DOHH2 (cell line): ENCODE measurements around the gene XRRA1.

Source experiments
- H3F3A ChIP-seq: fragments of 200-600 bp; sonication (generic), shearing (Covaris generic); 2 replicates; pipeline ENCODE4 v1.6.0; 2016; ENCODE audit warnings: antibody characterized with exemption, mild to moderate bottlenecking; ENCODE audit not compliant: control insufficient read depth, insufficient read depth
- H3K27ac ChIP-seq: fragments of 200-600 bp; sonication (generic); 2 replicates; pipeline ENCODE4 v1.5.1; 2014; ENCODE audit warnings: low read depth, mild to moderate bottlenecking, low read length, moderate library complexity
- H3K27me3 ChIP-seq: fragments of 200-600 bp; sonication (generic); 2 replicates; pipeline ENCODE4 v1.6.1; 2014; ENCODE audit warnings: mild to moderate bottlenecking, low read length, mixed read lengths; ENCODE audit not compliant: control insufficient read depth
- H3K36me3 ChIP-seq: fragments of 200-600 bp; sonication (generic); 2 replicates; pipeline ENCODE4 v1.6.1; 2014; ENCODE audit warnings: mild to moderate bottlenecking, low read length, moderate library complexity, mixed read lengths; ENCODE audit not compliant: control insufficient read depth
- H3K4me1 ChIP-seq: fragments of 200-600 bp; sonication (generic); 2 replicates; pipeline ENCODE4 v1.6.1; 2014; ENCODE audit warnings: mild to moderate bottlenecking, low read length, mixed read lengths; ENCODE audit not compliant: control insufficient read depth
- H3K4me2 ChIP-seq: fragments of 200-600 bp; sonication (generic); 2 replicates; pipeline ENCODE4 v1.6.0; 2014; ENCODE audit warnings: mild to moderate bottlenecking, low read length, moderate library complexity
- H3K4me3 ChIP-seq: fragments of 200-600 bp; sonication (generic); 2 replicates; pipeline ENCODE4 v1.5.1; 2014; ENCODE audit warnings: mild to moderate bottlenecking, low read length, mixed read lengths
- H3K79me2 ChIP-seq: fragments of 200-600 bp; sonication (generic); 2 replicates; pipeline ENCODE4 v1.6.1; 2014; ENCODE audit warnings: mild to moderate bottlenecking, low read length, mixed read lengths; ENCODE audit not compliant: control insufficient read depth
- H3K9me2 ChIP-seq: fragments of 200-600 bp; sonication (generic); replicated peaks from 2 replicates; pipeline ENCODE4 v1.6.1; 2014; ENCODE audit warnings: mild to moderate bottlenecking, low read length, mixed read lengths; ENCODE audit not compliant: control insufficient read depth
- H3K9me3 ChIP-seq: fragments of 200-600 bp; sonication (generic); 2 replicates; pipeline ENCODE4 v1.6.1; 2014; ENCODE audit warnings: antibody characterized with exemption, low read length, mixed read lengths; ENCODE audit not compliant: control insufficient read depth, insufficient read depth
- H4K20me1 ChIP-seq: fragments of 200-600 bp; sonication (generic); 2 replicates; pipeline ENCODE4 v1.6.0; 2014; ENCODE audit warnings: low read depth, mild to moderate bottlenecking, antibody characterized with exemption, low read length, moderate library complexity; ENCODE audit not compliant: control insufficient read depth, insufficient read depth
- EZH2phosphoT487 ChIP-seq: fragments of 200-600 bp; sonication (generic); IDR thresholded peaks from 2 replicates; pipeline ENCODE4 v1.6.1; 2017; ENCODE audit warnings: borderline replicate concordance, mild to moderate bottlenecking, antibody characterized with exemption, low read length, moderate library complexity, mixed read lengths
- TF ChIP-seq, protein P1 (sequence below): fragments of 200-600 bp; sonication (generic); IDR thresholded peaks from one replicate; pipeline ENCODE4 v1.5.1; 2014; ENCODE audit warnings: antibody characterized with exemption, mild to moderate bottlenecking, low read depth, low read length; ENCODE audit not compliant: poor library complexity, severe bottlenecking

Gene XRRA1

GRCh38 chr11:74816664-74817063, 132.2 kb downstream of the XRRA1 start:
- Histone ChIP-seq H3F3A (no peaks in the 10 kb centered on the region), H3K4me3 (no peak overlapping the region), H3K9me2 (no peaks in the 10 kb centered on the region), H3K9me3 (no peaks in the 10 kb centered on the region), H4K20me1 (no peaks in the 10 kb centered on the region), H3K27ac (no peak overlapping the region), H3K27me3 (no peaks in the 10 kb centered on the region), H3K79me2 (no peaks in the 10 kb centered on the region), H3K4me2 (no peak overlapping the region), H3K4me1 (no peaks in the 10 kb centered on the region), H3K36me3 (peaks cover 66% of the 10 kb centered on the region)
- no peak for TF ChIP-seq EZH2phosphoT487
- TF ChIP-seq, protein P1, sequence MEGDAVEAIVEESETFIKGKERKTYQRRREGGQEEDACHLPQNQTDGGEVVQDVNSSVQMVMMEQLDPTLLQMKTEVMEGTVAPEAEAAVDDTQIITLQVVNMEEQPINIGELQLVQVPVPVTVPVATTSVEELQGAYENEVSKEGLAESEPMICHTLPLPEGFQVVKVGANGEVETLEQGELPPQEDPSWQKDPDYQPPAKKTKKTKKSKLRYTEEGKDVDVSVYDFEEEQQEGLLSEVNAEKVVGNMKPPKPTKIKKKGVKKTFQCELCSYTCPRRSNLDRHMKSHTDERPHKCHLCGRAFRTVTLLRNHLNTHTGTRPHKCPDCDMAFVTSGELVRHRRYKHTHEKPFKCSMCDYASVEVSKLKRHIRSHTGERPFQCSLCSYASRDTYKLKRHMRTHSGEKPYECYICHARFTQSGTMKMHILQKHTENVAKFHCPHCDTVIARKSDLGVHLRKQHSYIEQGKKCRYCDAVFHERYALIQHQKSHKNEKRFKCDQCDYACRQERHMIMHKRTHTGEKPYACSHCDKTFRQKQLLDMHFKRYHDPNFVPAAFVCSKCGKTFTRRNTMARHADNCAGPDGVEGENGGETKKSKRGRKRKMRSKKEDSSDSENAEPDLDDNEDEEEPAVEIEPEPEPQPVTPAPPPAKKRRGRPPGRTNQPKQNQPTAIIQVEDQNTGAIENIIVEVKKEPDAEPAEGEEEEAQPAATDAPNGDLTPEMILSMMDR: no peak

- Histone ChIP-seq H3K79me2 (no peaks in the 10 kb centered on the region), H3K4me1 (no peaks in the 10 kb centered on the region), H3K4me3 (no peak overlapping the region), H3F3A (no peaks in the 10 kb centered on the region), H3K9me3 (no peaks in the 10 kb centered on the region), H3K9me2 (no peaks in the 10 kb centered on the region), H3K36me3 (peaks cover 65% of the 10 kb centered on the region), H3K27me3 (no peaks in the 10 kb centered on the region), H3K27ac (no peak overlapping the region), H3K4me2 (no peak overlapping the region), H4K20me1 (no peaks in the 10 kb centered on the region)
- TF ChIP-seq, protein P1: no peak
- no peak for TF ChIP-seq EZH2phosphoT487
Observed at GRCh38 chr11:74815966-74816365, 132.9 kb downstream of the XRRA1 start.

DNA sequence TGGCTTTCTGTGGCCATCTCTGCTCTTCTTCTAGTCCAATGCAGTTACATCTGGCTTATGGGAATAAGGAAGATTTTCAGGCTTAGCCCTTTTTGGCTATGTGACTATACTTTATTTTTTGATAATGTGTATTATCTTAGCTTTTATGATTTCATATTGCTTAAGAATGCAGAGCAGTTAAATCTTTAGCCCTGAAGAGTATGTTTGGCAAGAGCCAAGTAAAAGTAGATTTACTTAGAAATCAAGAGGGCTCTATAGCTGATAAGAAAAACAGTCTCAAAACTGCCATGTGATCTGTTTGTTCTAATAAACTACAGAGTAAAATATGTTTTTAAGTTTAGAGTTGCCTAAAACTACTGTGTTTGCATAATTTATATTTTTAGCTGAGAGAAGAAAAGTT, 139.1 kb downstream of the XRRA1 start:
- Histone ChIP-seq H3K27ac (no peak overlapping the region), H3K9me3 (no peaks in the 10 kb centered on the region), H3F3A (no peaks in the 10 kb centered on the region), H3K9me2 (no peaks in the 10 kb centered on the region), H3K4me1 (no peaks in the 10 kb centered on the region), H4K20me1 (no peaks in the 10 kb centered on the region), H3K4me3 (no peak overlapping the region), H3K79me2 (peaks cover 18% of the 10 kb centered on the region), H3K27me3 (no peaks in the 10 kb centered on the region), H3K36me3 (peaks cover 26% of the 10 kb centered on the region), H3K4me2 (no peak overlapping the region)
- TF ChIP-seq, protein P1: no peak
- no peak for TF ChIP-seq EZH2phosphoT487

- Histone ChIP-seq H3K27ac (no peak overlapping the region), H3K27me3 (no peaks in the 10 kb centered on the region), H3K4me3 (no peak overlapping the region), H3K9me2 (no peaks in the 10 kb centered on the region), H3F3A (no peaks in the 10 kb centered on the region), H4K20me1 (no peaks in the 10 kb centered on the region), H3K4me1 (no peaks in the 10 kb centered on the region), H3K79me2 (peaks cover 21% of the 10 kb centered on the region), H3K9me3 (no peaks in the 10 kb centered on the region), H3K36me3 (peaks cover 14% of the 10 kb centered on the region), H3K4me2 (no peak overlapping the region)
- TF ChIP-seq, protein P1: no peak
- no peak for TF ChIP-seq EZH2phosphoT487
Observed at GRCh38 chr11:74806267-74806666, 142.6 kb downstream of the XRRA1 start.
